OCI-LY3 (cell line): Measurements from ENCODE around the gene SPTBN4.

ENCODE experiments used
- CTCF ChIP-seq: fragments of 200-600, 300-600 bp; sonication (generic); IDR thresholded peaks from 2 replicates; pipeline ENCODE4 v1.5.1; 2014; ENCODE audit warnings: antibody characterized with exemption, low read length, low read depth
- EZH2phosphoT487 ChIP-seq: fragments of 200-600 bp; shearing (Covaris generic); IDR thresholded peaks from 2 replicates; pipeline ENCODE4 v1.6.1; 2018; ENCODE audit warnings: antibody characterized with exemption, mixed run types, low read depth

DNA sequence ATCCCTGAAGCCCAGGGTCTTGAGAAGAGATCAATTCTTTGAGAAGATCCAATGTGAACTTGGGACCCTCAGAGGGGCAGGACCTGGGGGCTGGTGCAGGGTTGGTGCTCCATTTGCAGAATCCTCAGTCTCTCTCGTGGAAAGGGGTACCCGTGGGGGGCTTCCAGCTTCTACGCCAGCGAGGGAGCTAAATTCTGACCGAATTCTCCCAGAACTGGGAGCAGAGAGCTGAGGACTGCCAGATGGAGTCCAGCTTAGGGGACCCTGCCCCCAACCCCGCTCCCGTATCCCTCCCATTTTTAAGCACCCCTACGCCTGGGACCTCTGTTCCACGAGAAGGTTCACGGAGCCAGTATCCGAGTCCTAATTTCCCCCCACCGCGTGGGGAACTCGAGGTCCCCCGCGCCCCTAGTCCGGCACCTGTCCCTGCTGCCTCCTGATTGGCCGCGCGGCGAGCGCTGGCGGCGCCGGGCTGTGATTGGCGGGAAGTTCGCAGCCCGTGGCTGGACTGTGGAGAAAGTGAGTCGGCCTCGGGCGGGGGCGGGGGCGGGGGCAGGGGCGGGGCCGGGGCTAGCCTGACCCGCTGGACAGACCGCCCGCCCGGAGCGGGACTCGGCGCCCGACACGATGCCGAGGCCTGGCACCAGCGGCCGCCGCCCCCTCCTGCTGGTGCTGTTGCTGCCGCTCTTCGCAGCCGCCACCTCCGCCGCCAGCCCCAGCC, 130.0 kb downstream of the SPTBN4 start:
- TF ChIP-seq CTCF (no peak), EZH2phosphoT487 (no peak)
